ENCODE measurements around the gene COG8. TPM values are rescaled to one million over a fixed set of nuclear protein-coding genes. Genes with fewer than 3 reads are reported as not detected.
A peak's percentile ranks its signal among the peaks of the same experiment; 100 is the strongest.
"Not testable (repeated sequence)": the region's sequence is repeated elsewhere in the genome, so short reads cannot be mapped to it uniquely, and the experiment has no call there.

The COG8 gene, protein sequence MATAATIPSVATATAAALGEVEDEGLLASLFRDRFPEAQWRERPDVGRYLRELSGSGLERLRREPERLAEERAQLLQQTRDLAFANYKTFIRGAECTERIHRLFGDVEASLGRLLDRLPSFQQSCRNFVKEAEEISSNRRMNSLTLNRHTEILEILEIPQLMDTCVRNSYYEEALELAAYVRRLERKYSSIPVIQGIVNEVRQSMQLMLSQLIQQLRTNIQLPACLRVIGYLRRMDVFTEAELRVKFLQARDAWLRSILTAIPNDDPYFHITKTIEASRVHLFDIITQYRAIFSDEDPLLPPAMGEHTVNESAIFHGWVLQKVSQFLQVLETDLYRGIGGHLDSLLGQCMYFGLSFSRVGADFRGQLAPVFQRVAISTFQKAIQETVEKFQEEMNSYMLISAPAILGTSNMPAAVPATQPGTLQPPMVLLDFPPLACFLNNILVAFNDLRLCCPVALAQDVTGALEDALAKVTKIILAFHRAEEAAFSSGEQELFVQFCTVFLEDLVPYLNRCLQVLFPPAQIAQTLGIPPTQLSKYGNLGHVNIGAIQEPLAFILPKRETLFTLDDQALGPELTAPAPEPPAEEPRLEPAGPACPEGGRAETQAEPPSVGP
- 42.7 TPM for total RNA-seq

DNA sequence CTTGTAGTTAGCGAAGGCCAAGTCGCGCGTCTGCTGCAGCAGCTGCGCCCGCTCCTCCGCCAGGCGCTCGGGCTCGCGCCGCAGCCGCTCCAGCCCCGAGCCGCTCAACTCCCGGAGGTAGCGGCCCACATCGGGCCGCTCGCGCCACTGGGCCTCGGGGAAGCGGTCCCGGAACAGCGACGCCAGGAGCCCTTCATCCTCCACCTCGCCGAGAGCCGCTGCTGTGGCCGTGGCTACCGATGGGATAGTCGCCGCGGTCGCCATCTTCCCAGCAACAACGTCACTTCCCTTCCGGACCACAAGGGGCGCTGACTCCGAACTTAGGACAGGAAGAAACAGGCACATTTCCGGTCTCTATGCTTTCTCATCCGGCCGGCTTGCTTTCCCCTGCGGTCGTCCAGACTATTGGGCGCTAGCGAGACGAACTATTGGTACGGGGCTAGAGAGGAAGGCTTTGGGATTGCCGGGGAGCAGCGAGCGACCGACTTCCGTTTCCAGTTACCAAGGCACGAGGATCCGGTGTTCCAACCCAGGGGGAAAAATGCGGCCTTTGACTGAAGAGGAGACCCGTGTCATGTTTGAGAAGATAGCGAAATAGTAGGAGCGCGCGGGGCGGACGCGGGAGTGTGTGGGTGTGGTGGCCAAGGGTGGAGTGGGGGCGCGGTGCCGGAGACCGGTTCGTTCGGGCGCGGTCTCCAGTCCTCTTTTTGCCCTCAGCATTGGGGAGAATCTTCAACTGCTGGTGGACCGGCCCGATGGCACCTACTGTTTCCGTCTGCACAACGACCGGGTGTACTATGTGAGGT lies at the start of gene COG8, which contains the start of gene NIP7:
Gene COG8, minus strand, starts transcription at position 276 of the 806 bp plus-strand sequence. Its CDS starts 12 bp downstream, at position 264.
Gene NIP7, plus strand, starts transcription at position 484 of the 806 bp plus-strand sequence. Its CDS starts 58 bp downstream, at position 542.
- peak; percentile 97 for DNase-seq (ENCODE audit: low spot score)

DNA sequence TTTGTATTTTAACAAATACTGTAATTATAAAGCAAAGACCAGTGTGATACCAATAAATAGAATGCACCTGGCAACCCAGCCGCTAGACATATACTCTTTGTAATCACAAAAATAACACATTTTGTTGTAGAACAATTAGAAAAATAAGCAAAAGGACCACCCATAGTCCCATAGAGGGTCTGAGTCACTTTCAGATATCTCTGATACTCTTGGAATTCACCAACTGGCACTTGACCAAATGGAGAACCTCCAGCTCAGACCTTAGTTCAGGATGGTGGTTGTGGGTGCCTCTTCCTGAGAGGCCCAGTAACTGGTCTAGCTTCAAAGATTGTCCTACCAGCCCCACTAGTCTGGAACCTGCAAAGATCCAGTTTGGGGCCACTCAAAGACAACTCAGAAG lies 47.2 kb upstream of the COG8 start:
- no peak for DNase-seq (ENCODE audit: low spot score)

DNA sequence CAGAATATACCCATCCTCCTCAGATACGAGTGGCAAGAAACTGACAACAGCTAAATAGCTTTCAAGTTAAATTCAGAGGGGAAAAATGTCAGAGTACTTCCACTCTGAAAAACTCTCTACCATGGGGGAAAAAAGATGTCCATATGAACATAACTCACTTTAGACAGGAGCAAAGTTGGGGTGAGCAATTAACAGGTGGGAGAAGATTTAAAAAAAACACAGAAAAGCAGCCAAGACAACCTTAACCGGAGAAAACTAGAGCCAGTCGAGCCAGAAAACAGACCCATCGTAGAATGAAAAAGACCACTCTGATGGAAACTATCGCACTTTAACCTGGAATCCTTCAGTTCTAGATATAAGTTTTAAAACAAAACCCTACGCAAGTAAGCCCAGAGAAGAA lies 45.6 kb upstream of the COG8 start:
- no peak for DNase-seq (ENCODE audit: low spot score)

DNA sequence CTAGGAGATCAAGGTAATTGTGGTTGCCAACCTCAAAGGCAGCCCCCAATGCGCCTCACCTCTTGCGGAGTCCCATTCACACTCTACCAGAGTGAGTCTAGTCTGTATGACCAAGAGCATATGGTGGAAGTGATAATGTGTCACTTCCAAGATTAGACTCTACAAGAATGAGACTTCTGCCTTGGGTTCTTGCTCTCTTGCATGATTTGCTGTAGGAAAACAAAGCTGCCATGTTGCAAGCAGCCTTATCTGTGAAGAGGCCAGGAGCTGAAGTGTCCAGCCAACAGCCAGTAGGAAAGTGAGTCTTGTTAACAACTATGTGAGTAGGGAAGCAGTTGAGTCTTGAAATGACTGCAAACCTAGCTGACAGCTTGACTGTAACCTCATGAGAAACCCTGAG lies 43.1 kb upstream of the COG8 start:
- no peak for DNase-seq (ENCODE audit: low spot score)

DNA sequence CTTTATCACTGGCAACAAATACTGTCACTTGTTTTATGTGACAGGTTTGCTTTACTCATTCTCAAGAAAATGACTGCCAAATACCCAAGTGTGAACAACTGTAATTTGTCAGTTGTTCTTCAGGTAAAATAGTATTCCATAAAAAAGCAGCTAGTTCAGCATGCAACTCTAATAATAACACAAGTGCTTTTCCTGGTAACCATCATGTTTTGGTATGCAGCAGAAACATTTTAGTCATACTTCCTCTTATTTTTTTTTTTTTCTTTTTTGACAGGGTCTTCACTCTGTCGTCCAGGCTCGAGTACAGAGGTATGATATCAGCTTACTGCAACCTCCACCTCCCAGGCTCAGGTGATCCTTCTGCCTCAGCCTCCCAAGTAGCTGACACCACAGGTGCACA lies 41.9 kb upstream of the COG8 start:
- DNase-seq (ENCODE audit: low spot score), result no peak

DNA sequence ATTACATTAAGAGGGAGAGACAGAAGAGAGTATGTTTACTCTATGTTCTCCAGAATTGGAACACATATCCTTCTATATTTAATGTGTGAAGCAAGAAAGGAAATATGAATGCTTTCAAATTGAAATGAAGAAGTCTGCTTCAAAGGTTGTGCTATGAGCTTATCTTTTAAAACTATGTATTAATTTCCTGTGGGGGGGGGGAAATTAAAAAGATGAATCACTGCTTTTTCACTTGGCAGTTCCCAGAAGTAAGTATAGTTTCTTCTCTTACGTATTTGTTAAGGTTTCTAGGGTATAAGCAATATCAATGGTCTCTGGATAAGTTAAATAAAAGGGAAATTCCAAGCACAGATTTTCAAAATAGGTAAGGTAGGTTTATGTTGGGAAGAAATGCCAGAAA lies 39.4 kb upstream of the COG8 start:
- DNase-seq (ENCODE audit: low spot score), result no peak

DNA sequence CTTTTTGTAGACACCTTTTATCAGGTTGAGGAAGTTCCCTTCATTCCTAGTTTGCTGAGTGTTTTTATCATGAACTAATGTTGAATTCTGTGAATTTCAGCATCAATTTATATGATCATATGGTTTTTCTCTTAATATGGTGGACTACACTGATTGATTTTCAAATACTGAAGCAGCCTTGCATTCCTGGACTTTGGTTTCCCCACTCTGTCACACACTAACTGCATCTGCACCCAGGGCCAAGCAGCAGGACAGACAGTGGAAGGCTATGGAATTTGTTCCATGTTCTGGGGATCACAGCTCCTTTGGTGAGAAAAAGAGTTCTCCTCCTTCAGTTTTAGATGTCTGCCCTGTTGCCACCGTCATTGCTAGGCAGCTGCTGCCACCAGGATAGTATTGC lies 38.7 kb upstream of the COG8 start:
- DNase-seq (ENCODE audit: low spot score), result no peak

DNA sequence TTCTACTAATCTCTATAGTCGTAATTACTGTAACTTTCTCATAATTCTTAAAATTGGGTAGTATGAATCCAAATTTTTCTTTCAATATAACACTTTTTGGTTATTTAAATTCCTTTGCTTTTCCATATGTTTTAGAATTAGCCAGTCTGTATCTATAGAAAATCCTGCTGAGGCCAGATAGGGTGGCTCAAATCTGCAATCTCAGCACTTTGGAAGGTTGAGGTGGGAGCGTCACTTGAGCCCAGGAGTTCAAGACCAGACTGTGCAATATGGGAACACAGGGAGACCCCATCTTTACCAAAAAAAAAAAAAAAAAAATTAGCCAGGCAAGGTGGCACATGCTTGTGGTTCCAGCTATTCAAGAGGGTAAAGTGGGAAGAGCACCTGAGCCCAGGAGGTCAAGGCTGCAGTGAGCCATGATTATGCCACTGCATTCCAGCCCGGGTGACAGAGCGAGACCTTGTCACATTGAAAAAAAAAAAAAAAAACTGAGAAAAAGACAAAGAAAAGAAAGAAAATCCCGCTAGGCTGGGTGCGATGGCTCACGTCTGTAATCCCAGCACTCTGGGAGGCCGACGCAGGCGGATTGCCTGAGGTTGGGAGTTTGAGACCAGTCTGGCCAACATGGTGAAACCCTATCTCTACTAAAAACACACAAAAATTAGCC lies 37.2 kb upstream of the COG8 start:
- no peak for DNase-seq (ENCODE audit: low spot score)

DNA sequence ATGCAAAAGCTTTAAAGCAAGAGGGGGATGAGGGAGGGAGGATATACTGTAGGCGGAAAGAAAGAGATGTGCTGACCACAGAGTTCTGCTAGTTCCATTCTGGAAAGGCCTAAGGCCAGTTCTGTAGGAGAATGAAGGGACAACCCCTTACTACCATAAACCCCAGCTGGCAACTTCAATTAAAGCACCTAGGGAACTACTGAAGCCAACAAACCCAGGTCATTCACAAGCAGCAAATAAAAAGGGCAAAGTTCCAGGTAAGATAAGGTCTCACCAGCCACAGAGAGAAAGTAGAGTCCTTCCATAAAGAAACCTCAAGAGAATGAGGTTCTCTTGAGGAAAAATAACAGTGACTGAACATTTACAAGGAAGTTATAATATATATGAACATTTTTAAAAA lies 33.7 kb upstream of the COG8 start:
- DNase-seq (ENCODE audit: low spot score), result no peak

DNA sequence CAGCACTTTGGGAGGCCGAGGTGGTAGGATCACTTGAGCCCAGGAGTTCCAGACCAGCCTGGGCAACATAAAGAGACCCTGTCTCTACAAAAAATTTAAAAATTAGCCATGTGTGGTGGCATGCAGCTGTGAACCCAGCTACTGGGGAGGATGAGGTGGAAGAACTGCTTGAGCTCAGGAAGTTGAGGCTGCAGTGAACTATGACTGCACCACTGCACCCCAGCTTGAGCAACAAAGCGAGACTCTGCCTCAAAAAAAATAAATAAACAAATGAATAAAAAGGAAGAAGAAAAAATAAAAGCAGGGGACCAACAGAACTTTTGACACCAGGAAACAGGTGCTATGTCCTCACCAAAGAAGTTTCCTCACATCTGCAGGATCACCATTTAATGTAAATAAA lies 32.2 kb upstream of the COG8 start:
- no peak for DNase-seq (ENCODE audit: low spot score)

DNA sequence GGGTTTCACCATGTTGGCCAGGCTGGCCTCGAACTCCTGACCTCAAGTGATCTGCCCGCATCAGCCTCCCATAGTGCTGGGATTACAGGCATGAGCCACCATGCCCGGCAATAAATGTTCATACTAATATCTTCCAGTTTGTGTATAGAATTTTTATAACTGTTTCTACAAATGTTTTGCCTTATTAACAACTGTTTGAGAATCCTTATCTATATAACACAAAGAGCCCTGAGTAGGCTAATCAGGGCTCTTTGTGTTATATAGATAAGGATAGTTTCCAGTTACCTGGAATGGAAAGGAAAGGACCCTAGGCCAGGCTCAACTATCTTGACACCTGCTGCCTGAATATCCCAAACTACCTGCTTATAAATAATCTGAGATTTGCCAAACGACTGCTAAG lies 29.5 kb upstream of the COG8 start:
- DNase-seq (ENCODE audit: low spot score), result no peak

DNA sequence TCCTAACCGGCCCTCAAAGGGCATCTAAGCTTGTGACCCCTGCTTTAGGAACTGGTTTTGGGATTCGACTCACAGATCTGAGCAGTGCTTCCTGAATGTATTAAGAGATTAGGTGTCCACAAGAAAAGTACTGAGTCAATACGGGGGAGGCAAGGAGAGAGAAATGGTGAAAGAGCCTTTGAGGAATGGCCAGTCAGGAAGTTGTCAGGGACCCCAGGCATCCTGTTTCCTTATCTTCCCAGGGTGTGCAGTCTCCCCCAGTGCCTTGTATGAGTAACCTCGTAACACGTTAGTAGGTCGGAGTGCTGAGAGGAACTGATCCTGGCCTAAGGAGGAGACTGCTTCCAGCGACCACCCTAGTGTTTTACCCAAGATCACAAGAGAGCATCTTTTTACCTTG lies 28.6 kb upstream of the COG8 start:
- no peak for DNase-seq (ENCODE audit: low spot score)

DNA sequence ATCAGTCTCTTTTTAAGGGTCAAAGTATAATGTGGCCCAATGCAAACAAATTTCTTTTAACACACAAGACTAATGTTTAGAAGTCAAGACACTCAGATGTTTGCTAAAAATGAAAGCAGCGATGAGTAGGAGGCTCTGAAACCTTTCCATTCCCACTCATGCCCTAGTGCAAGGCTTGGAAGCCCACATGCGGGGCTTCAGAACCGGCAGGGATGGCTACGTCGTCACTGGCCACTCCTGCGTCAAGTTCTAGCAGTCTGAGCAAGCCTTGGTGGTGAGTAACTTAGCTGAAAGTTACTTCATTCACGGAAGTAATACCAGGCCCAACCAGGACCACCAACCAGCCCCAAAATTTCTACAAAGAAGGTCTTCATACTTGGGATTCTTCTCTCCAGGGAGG lies 27.1 kb upstream of the COG8 start:
- no peak for DNase-seq (ENCODE audit: low spot score)

DNA sequence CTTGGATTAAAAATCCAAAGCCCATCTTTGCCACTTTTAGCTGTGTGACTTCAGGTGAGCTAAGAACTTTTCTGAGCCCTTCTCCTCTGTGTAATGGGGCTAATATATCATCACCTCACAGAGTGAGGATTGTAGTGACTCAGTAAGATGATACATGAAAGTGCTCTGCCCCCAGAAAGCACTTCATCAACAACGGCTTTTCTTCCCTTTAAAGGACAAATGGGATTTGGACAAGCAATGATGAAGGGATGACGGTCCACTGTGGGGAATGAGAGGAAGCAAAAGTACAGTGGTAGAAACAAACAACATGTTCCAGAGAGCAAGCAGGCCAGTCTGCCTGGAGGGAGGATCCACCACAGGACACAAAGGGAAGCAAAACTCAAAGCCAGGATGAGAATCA lies 26.5 kb upstream of the COG8 start:
- DNase-seq (ENCODE audit: low spot score), result no peak

DNA sequence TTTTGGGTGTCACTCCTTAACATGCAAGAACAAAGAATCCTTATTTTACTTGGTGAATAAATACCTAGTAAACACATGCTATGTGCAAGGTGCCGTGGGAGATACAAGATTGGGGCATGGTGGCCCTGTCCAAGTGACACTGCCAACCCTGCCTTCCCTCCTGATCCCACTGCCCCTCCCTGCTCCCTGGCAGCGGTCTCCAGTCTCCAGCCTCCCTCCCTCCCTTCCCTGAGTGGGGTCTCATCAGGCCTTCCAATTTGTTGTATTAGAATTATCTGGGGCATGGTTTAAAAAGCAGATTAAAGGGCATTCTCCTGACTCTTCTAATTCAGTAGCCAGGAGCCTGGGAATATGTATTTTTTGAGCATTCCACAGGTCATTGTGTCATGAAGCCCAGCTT lies 24.7 kb upstream of the COG8 start:
- no peak for DNase-seq (ENCODE audit: low spot score)

DNA sequence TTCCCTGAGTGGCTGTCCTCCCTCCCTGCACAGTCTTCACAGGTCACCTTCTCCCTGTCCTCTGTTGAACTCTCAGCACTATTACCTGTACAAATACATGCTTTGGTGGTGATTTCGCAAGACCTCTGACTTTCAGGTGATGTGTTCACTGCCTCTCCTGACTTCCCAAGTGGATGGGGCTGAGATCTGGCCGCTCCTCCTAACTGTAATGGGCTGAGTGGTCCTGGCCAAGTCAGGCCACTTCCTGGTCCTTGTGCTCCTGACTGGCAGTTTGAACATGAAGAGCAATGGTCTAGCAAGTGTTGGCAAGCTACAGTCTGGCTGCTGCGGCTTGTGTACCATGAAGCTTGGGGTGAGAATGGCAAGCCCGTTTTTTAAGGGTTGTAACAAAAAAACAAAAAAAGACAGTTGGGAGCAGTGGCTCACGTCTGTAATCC lies 23.9 kb upstream of the COG8 start:
- DNase-seq (ENCODE audit: low spot score), result no peak

DNA sequence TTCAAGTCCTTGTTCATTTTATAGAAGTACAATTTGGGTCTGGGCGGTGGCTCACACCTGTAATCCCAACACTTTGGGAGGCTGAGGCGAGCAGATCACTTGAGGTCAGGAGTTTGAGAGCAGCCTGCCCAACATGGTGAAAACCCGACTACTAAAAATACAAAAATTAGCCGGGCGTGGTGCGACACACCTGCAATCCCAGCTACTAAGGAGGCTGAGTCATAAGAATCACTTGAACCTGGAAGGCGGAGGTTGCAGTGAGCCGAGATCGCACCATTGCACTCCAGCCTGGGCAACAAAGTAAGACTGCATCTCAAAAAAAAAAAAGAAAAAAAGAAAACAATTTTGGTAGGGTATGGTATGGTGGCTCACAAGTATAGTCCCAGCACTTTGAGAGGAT lies 20.7 kb upstream of the COG8 start:
- not testable (repeated sequence) for DNase-seq (ENCODE audit: low spot score)

DNA sequence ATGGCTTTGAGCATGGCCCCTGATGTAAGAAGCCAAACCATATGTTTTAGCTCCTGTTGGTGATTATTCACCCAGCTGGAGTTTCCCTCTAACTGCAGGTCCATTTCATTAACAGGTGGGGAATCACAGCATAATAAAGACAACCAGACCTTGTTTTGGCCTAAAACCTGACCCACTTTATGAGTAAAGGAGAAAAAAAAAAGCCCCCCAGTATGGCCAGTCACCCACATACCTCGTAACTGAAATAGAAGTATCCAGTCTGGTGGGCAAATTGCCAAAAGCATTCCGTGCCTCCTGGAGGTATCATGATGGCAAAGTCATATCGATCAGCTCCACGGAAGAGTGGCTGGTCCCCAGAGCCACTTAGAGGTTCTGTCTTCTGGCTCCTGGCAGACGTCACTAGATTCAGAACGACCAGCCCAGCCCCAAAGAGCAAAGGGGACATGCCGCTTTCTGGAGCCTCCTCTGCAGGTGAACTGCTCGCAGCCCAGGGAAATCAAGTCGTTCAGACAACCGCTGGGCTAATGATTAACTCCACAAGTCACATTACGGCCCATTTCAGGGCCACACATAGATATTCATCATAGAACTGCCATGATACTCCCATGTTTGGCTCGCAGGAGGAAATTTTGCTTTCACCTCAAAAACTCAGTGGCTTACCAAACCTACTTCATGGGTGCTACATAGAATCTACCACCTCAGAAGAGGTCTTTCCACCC lies 12.1 kb upstream of the COG8 start, which contains the start of gene TMED6:
Gene TMED6, minus strand, starts transcription at position 478 of the 719 bp plus-strand sequence. Its CDS starts 33 bp downstream, at position 445.
- peak; percentile 56 for DNase-seq (ENCODE audit: low spot score)

DNA sequence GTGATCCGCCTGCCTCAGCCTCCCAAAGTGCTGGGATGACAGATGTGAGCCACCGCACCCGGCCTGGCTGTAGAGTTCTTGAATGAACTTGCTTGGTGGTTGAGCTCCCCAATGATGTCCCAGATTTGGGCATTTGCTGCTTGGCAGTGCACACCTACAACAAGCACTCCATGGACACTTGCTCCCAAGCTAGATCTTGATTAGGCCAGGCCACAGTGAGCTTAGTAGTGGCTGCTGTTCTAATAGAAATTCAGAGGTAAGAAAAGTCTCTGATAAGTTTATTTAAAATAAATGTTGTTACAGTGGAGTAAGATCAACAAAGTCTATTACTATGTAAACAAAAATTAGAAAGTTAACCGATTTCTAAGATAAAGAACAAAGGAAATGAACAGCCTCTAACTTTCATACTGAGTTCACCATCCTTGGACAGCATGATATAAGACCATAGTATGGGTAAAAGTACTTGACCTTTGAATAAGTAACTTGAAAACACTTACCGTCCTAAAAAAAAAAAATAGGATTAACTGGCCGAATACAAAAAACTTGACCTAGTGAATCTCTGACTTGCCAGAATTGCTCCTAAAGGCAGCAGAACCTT lies 11.3 kb upstream of the COG8 start:
- DNase-seq (ENCODE audit: low spot score), result no peak

DNA sequence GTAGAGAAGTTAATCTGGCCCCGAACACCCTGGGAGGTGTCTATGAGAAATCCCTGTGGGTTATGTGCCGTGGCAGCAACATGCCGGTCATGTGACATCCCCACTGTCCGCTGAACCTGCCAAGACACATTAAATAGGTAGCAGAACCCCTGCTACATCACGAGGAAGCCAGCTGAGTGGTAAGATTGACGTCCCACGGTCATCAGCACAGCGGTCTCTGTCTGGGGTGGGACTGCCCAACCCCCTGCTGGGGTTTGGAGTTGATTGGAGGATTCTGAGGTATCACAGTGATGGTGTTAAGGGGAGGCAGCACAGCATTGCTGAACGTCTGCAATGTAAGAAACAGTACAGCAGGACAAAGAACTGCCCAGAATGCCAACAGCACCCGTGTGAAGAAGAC lies 10.2 kb upstream of the COG8 start:
- no peak for DNase-seq (ENCODE audit: low spot score)

DNA sequence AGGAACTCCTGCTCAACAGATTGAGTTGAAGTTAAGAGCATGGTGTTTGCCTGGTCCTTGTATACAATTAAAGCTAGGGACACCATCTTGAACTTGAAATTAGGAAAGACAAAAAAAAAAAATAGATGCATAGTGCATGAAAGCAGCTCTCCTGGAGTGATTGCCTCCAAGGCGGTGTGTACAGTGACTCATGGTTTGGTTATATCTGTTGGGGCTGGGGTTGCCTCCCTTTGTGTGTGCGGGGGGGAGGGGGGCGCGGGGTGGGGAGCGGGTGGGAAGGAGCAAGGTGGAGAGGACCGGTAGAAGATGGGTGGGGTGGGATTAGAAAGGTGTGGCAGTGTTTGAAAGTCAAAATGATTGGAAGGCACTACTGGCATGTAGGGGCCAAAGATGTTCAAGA lies 8.9 kb upstream of the COG8 start:
- DNase-seq (ENCODE audit: low spot score), result no peak

All from mucosa of gallbladder (tissue), 1 donor.